PC-3 (cell line): ENCODE data around the gene CYB561A3. TPM values are rescaled to one million over a fixed set of nuclear protein-coding genes. Genes with fewer than 3 reads are reported as not detected.

Experiments used
- ATAC-seq: fragments of 200-7000 bp; cut with Tn5 transposase; 2 replicates; pipeline ENCODE4 v1.9.1; 2020; ENCODE audit warnings: mild to moderate bottlenecking, moderate library complexity
- BruUV-seq: library from RNA; stranded (reverse); fragments of 400-500 nt; replicated peaks from 2 replicates; lab custom pipeline; 2021; lab: Mats Ljungman, UMichigan
- CTCF ChIA-PET: fragments of 300-600 bp; sonication (Branson Sonifier 250); formaldehyde crosslinking; loops from one replicate; lab custom pipeline; 2022; ENCODE audit warnings: antibody characterized with exemption; lab: Charles Lee
- POLR2A ChIA-PET: fragments of 300-600 bp; sonication (Branson Sonifier 250); formaldehyde crosslinking; loops from one replicate; lab custom pipeline; 2022; ENCODE audit warnings: antibody characterized with exemption; ENCODE audit not compliant: unreplicated experiment; lab: Charles Lee
- DNase-seq: peaks from one replicate; pipeline ENCODE4 v3.0.0-alpha.2; 2015
- H2AFZ ChIP-seq: fragments of 300-600 bp; sonication (generic); 2 replicates; pipeline ENCODE4 v1.6.0; 2016; ENCODE audit warnings: antibody characterized with exemption, low read length
- H3F3A ChIP-seq: fragments of 300-600 bp; sonication (generic); one replicate; pipeline ENCODE4 v1.6.0; 2017; ENCODE audit warnings: antibody characterized with exemption, low read length, control low read depth, mild to moderate bottlenecking; ENCODE audit not compliant: unreplicated experiment
- H3K27ac ChIP-seq: fragments of 300-600 bp; sonication (generic); 2 replicates; pipeline ENCODE4 v1.5.1; 2016; ENCODE audit warnings: mild to moderate bottlenecking, low read length
- H3K27me3 ChIP-seq: fragments of 300-600 bp; sonication (generic); 2 replicates; pipeline ENCODE4 v1.6.1; 2016; ENCODE audit warnings: low read length, mixed read lengths
- H3K36me3 ChIP-seq: fragments of 300-600 bp; sonication (generic); 2 replicates; pipeline ENCODE4 v1.6.1; 2016; ENCODE audit warnings: low read depth, mixed run types, low read length, mixed read lengths
- H3K4me1 ChIP-seq: fragments of 300-600 bp; sonication (generic); 2 replicates; pipeline ENCODE4 v1.5.1; 2016; ENCODE audit warnings: low read length; ENCODE audit not compliant: insufficient read depth
- H3K4me2 ChIP-seq: fragments of 300-600 bp; sonication (generic); 2 replicates; pipeline ENCODE4 v1.6.0; 2016; ENCODE audit warnings: low read length
- H3K4me3 ChIP-seq: fragments of 300-600 bp; sonication (generic); 2 replicates; pipeline ENCODE4 v1.5.1; 2016; ENCODE audit warnings: mild to moderate bottlenecking, low read length, mixed read lengths
- H3K79me2 ChIP-seq: fragments of 300-600 bp; sonication (generic); 2 replicates; pipeline ENCODE4 v1.6.1; 2017; ENCODE audit warnings: low read length, mixed read lengths
- H3K9ac ChIP-seq: fragments of 300-600 bp; sonication (generic); 2 replicates; pipeline ENCODE4 v1.6.0; 2016; ENCODE audit warnings: mild to moderate bottlenecking, low read length
- H3K9me2 ChIP-seq: fragments of 300-600 bp; sonication (generic); replicated peaks from 2 replicates; pipeline ENCODE4 v1.6.1; 2016; ENCODE audit warnings: mixed run types, low read length, mixed read lengths
- H3K9me3 ChIP-seq: fragments of 300-600 bp; sonication (generic); 2 replicates; pipeline ENCODE4 v1.6.1; 2016; ENCODE audit warnings: low read length, mixed read lengths
- H4K20me1 ChIP-seq: fragments of 300-600 bp; sonication (generic); 2 replicates; pipeline ENCODE4 v1.6.1; 2016; ENCODE audit warnings: low read length, mixed read lengths
- EZH2 ChIP-seq: fragments of 300-600 bp; sonication (generic); IDR thresholded peaks from one replicate; pipeline ENCODE4 v1.6.1; 2017; ENCODE audit warnings: antibody characterized with exemption, mild to moderate bottlenecking, low read length; ENCODE audit not compliant: unreplicated experiment
- EZH2phosphoT487 ChIP-seq: fragments of 300-600 bp; sonication (generic); IDR thresholded peaks from 2 replicates; pipeline ENCODE4 v1.6.1; 2018; ENCODE audit warnings: mild to moderate bottlenecking, antibody characterized with exemption, low read length, borderline replicate concordance
- intact Hi-C: fragments of 100-400 bp; cut with micrococcal nuclease; formaldehyde crosslinking; loops from 2 replicates; pipeline ENCODE4 v1.9.0; 2023
- total RNA-seq: library from RNA; depleted of rRNA; stranded (reverse); fragments of >200 nt; gene quantifications from 2 replicates; pipeline ENCODE4 v1.2.3, GENCODE V29; 2014
- TF ChIP-seq, protein P1 (sequence below): fragments of 300-600 bp; sonication (generic); conservative IDR thresholded peaks from 2 replicates; pipeline ENCODE4 v1.5.1; 2017; ENCODE audit warnings: antibody characterized with exemption, low read depth, mild to moderate bottlenecking, low read length

The CYB561A3 gene
- total RNA-seq, 1 experiment from 2014 or later, result 51.2 TPM

DNA sequence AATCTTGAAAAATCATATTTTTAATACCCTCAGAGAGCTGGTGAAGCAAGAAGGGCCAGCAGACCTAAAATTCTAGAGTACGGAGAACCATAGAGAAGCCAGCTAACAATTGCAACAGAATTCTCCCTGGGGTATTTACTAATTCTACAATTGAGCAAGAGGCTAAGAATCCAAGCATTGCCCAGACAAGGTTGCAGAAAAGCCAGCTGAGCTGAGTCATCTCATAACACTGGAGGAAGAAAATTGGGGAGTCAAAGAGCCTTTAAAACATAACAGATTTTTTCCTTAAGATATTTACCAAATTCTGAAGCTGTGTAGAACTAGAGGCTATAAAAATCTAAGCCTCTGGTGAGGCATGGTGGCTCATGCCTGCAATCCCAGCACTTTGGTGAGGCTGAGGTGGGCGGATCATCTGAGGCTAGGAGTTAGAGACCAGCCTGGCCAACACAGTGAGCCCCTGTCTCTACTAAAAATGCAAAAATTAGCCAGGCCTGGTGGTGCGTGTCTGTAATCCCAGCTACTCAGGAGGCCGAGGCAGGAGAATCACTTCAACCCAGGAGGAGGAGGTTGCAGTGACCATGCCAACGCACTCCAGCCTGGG lies 17.1 kb upstream of the CYB561A3 start:
- H3F3A ChIP-seq, result no peaks in the 10 kb centered on the region
- no peak overlapping the region for H3K27ac ChIP-seq
- H3K79me2 ChIP-seq, result no peaks in the 10 kb centered on the region
- no peak overlapping the region for H2AFZ ChIP-seq
- intact Hi-C loops, result no loop called here
- BruUV-seq, result no TSS peak
- ChIA-PET POLR2A (interaction anchor here (0.6 to 1.0 kb wide), 2 partner anchors 17 to 65 kb away, joined by 3 to 6 read pairs; partner anchors contain the start of gene CYB561A3), CTCF (no interaction called here)
- H3K9me2 ChIP-seq, result no peaks in the 10 kb centered on the region
- 0 out of 2 replicates have a peak, but pooled peaks cover 2% of the 10 kb centered on the region for H3K36me3 ChIP-seq
- H3K4me2 ChIP-seq, result no peak overlapping the region
- H3K27me3 ChIP-seq, result no peaks in the 10 kb centered on the region
- no peak overlapping the region for H3K4me3 ChIP-seq
- no peak overlapping the region for H3K9ac ChIP-seq
- peaks cover 13% of the 10 kb centered on the region for H3K4me1 ChIP-seq
- DNase-seq, result peak; percentile 77
- no peaks in the 10 kb centered on the region for H4K20me1 ChIP-seq
- ATAC-seq, result peak; percentile 83
- TF ChIP-seq, protein P1, sequence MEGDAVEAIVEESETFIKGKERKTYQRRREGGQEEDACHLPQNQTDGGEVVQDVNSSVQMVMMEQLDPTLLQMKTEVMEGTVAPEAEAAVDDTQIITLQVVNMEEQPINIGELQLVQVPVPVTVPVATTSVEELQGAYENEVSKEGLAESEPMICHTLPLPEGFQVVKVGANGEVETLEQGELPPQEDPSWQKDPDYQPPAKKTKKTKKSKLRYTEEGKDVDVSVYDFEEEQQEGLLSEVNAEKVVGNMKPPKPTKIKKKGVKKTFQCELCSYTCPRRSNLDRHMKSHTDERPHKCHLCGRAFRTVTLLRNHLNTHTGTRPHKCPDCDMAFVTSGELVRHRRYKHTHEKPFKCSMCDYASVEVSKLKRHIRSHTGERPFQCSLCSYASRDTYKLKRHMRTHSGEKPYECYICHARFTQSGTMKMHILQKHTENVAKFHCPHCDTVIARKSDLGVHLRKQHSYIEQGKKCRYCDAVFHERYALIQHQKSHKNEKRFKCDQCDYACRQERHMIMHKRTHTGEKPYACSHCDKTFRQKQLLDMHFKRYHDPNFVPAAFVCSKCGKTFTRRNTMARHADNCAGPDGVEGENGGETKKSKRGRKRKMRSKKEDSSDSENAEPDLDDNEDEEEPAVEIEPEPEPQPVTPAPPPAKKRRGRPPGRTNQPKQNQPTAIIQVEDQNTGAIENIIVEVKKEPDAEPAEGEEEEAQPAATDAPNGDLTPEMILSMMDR, result no peak
- TF ChIP-seq EZH2, result no peak
- no peak for TF ChIP-seq EZH2phosphoT487
- H3K9me3 ChIP-seq, result no peaks in the 10 kb centered on the region

DNA sequence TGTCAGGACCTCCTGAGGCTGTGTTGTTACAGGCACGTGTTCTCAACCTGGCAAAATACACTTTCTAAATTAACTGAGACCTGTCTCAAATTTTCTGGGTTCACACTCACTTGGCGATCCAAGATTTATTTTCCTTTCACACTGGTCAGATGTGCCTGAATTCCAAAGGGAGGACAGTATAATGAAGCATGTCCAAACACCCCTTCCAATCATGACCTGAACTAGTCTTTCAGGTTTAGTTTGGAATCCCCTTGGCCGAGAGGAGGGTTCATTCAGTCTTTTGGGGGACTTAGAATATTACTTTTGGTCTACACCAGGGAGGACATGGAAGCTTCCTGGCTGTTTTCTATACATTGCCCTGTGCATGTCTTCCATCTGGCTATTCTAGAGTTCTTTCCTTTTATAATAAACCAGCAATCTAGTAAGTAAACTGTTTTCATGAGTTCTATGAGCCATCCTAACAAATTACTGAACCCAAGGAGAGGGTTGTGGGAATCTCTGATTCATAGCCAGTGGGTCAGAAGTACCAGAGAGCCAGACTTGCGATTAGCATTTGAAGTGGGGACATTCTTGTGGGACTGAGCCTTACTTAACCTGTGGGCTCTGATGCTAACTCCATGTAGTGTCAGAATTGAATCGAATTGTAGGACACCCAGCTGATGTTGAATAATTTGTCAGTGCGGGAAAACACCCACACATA lies 15.9 kb upstream of the CYB561A3 start:
- H3K36me3 ChIP-seq, result peaks cover 10% of the 10 kb centered on the region
- H3K27ac ChIP-seq, result no peak overlapping the region
- BruUV-seq, result no TSS peak
- no peak overlapping the region for H3K9ac ChIP-seq
- DNase-seq, result no peak
- ChIA-PET POLR2A (no interaction called here), CTCF (no interaction called here)
- H3K9me3 ChIP-seq, result peaks cover 8% of the 10 kb centered on the region; the same call in 1 of the 2 replicates
- intact Hi-C loops, result no loop called here
- H4K20me1 ChIP-seq, result no peaks in the 10 kb centered on the region
- no peaks in the 10 kb centered on the region for H3K79me2 ChIP-seq
- H3K27me3 ChIP-seq, result no peaks in the 10 kb centered on the region
- H3K4me2 ChIP-seq, result no peak overlapping the region
- H3K4me3 ChIP-seq, result no peak overlapping the region
- peaks cover 13% of the 10 kb centered on the region for H3K4me1 ChIP-seq
- H3F3A ChIP-seq, result no peaks in the 10 kb centered on the region
- TF ChIP-seq, protein P1, result no peak
- TF ChIP-seq EZH2 (no peak), EZH2phosphoT487 (no peak)
- H2AFZ ChIP-seq, result no peak overlapping the region
- H3K9me2 ChIP-seq, result no peaks in the 10 kb centered on the region
- no peak for ATAC-seq

GRCh38 chr11:61375761-61376108 lies 14.1 kb upstream of the CYB561A3 start:
- H3K4me2 ChIP-seq, result no peak overlapping the region
- peaks cover 16% of the 10 kb centered on the region for H3K9me3 ChIP-seq
- no TSS peak for BruUV-seq
- H3K4me1 ChIP-seq, result peaks cover 13% of the 10 kb centered on the region
- H3K27ac ChIP-seq, result no peak overlapping the region
- intact Hi-C loops, result no loop called here
- peaks cover 19% of the 10 kb centered on the region for H3K36me3 ChIP-seq
- no peak overlapping the region for H3K9ac ChIP-seq
- no peaks in the 10 kb centered on the region for H3K27me3 ChIP-seq
- H4K20me1 ChIP-seq, result no peaks in the 10 kb centered on the region
- H3K79me2 ChIP-seq, result no peaks in the 10 kb centered on the region
- H3K9me2 ChIP-seq, result no peaks in the 10 kb centered on the region
- no peak overlapping the region for H3K4me3 ChIP-seq
- POLR2A ChIA-PET, result no interaction called here
- no peak for DNase-seq
- TF ChIP-seq EZH2phosphoT487 (no peak), EZH2 (no peak)
- TF ChIP-seq, protein P1, result no peak
- H2AFZ ChIP-seq, result no peak overlapping the region
- no peaks in the 10 kb centered on the region for H3F3A ChIP-seq
- CTCF ChIA-PET, result no interaction called here
- no peak; the same call in 1 of the 2 replicates for ATAC-seq
